HepG2 (cell line): Measurements from ENCODE around the gene PPIA. TPM values are rescaled to one million over a fixed set of nuclear protein-coding genes. Genes with fewer than 3 reads are reported as not detected.

ENCODE experiments used
- GATA4 ChIP-seq: sonication (generic); IDR thresholded peaks from 2 replicates; pipeline ENCODE4 v1.6.1; 2016; ENCODE audit warnings: antibody characterized with exemption, low read depth, borderline replicate concordance
- HNF4A ChIP-seq: sonication (generic); formaldehyde crosslinking; IDR thresholded peaks from 2 replicates; pipeline ENCODE4 v1.4.0; 2020; ENCODE audit warnings: missing genetic modification reagents
- HOXA7 ChIP-seq: sonication (generic); formaldehyde crosslinking; IDR thresholded peaks from 2 replicates; pipeline ENCODE4 v1.8.1; 2022; ENCODE audit warnings: mild to moderate bottlenecking, missing genetic modification reagents, moderate library complexity
- IKZF1 ChIP-seq: fragments of 450-650 bp; IDR thresholded peaks from 2 replicates; pipeline ENCODE4 v1.7.1; 2016
- JARID2 ChIP-seq: sonication (generic); formaldehyde crosslinking; IDR thresholded peaks from 2 replicates; pipeline ENCODE4 v1.8.1; 2023; ENCODE audit warnings: missing genetic modification reagents, inconsistent platforms; ENCODE audit not compliant: insufficient replicate concordance
- KDM5B ChIP-seq: sonication (generic); formaldehyde crosslinking; IDR thresholded peaks from 2 replicates; pipeline ENCODE4 v1.4.0; 2020; ENCODE audit warnings: missing genetic modification reagents, mild to moderate bottlenecking, borderline replicate concordance
- PRMT3 ChIP-seq: sonication (generic); formaldehyde crosslinking; IDR thresholded peaks from 2 replicates; pipeline ENCODE4 v1.8.1; 2022; ENCODE audit warnings: low read depth, mild to moderate bottlenecking, moderate library complexity, missing genetic modification reagents, borderline replicate concordance
- ZC3H4 ChIP-seq: sonication (generic); formaldehyde crosslinking; IDR thresholded peaks from 2 replicates; pipeline ENCODE4 v1.4.0; 2020; ENCODE audit warnings: missing genetic modification reagents, borderline replicate concordance
- ZNF101 ChIP-seq: sonication (generic); formaldehyde crosslinking; IDR thresholded peaks from 2 replicates; pipeline ENCODE4 v1.4.0; 2020; ENCODE audit warnings: mild to moderate bottlenecking, low read depth, missing genetic modification reagents, borderline replicate concordance
- ZNF30 ChIP-seq: sonication (generic); formaldehyde crosslinking; IDR thresholded peaks from 2 replicates; pipeline ENCODE4 v1.5.0; 2020; ENCODE audit warnings: mild to moderate bottlenecking, missing genetic modification reagents
- ZNF577 ChIP-seq: sonication (generic); formaldehyde crosslinking; IDR thresholded peaks from 2 replicates; pipeline ENCODE4 v1.4.0; 2020; ENCODE audit warnings: mild to moderate bottlenecking, low read depth, missing genetic modification reagents, borderline replicate concordance
- ZNF709 ChIP-seq: sonication (generic); formaldehyde crosslinking; IDR thresholded peaks from 2 replicates; pipeline ENCODE4 v1.5.0; 2020; ENCODE audit warnings: mild to moderate bottlenecking, missing genetic modification reagents
- polyA plus RNA-seq, 8 experiments: library from polyadenylated mRNA; depleted of rRNA in 3 of 8; stranded (reverse) in 7 of 8; unstranded in 1 of 8; fragments of >200 nt; fragmentation: Illumina TruSeq in 4 of 8; extraction: Trizol in 4 of 8; gene quantifications; 2 replicates each; pipeline versions ENCODE4 v1.2.1 to v1.2.3, GENCODE V29; 2011 to 2016; ENCODE audit warnings: low read depth in 4 of 8, missing spikeins in 1 of 8, mixed read lengths in 1 of 8; ENCODE audit not compliant: insufficient read depth in 1 of 8
- total RNA-seq, 5 experiments: library from RNA; depleted of rRNA; stranded (reverse); fragments of >200 nt; fragmentation: Illumina TruSeq; extraction: Trizol; gene quantifications; 2 replicates each; pipeline ENCODE4 v1.2.3, GENCODE V29; 2016; ENCODE audit warnings: low read depth in 1 of 5
- TF ChIP-seq, protein P1 (sequence below): sonication (generic); formaldehyde crosslinking; IDR thresholded peaks from 2 replicates; pipeline ENCODE4 v1.4.0; 2020; ENCODE audit warnings: missing genetic modification reagents, borderline replicate concordance
- TF ChIP-seq, protein P2 (sequence below): sonication (generic); formaldehyde crosslinking; IDR thresholded peaks from 2 replicates; pipeline ENCODE4 v1.9.0; 2021; ENCODE audit warnings: missing genetic modification reagents, borderline replicate concordance
- TF ChIP-seq, protein P3 (sequence below): sonication (generic); formaldehyde crosslinking; IDR thresholded peaks from 2 replicates; pipeline ENCODE4 v1.8.1; 2023; ENCODE audit warnings: missing genetic modification reagents, inconsistent platforms, borderline replicate concordance
- TF ChIP-seq, protein P4 (sequence below), 2 experiments: sonication (generic) in 1 of 2; formaldehyde crosslinking in 1 of 2; IDR thresholded peaks; 2 replicates each; pipeline versions ENCODE4 v1.5.1 to v1.6.1; 2011 to 2020; ENCODE audit warnings: borderline replicate concordance in 1 of 2, low read depth in 1 of 2, low read length in 1 of 2, mild to moderate bottlenecking in 1 of 2, missing genetic modification reagents in 1 of 2, moderate library complexity in 1 of 2

PPIA gene
- total and polyA plus RNA-seq, 2 of the 13 experiments (the other 11 are each of a cell fraction or from before 2014, with no cell fraction given) = 2,268 to 3,010 TPM

DNA sequence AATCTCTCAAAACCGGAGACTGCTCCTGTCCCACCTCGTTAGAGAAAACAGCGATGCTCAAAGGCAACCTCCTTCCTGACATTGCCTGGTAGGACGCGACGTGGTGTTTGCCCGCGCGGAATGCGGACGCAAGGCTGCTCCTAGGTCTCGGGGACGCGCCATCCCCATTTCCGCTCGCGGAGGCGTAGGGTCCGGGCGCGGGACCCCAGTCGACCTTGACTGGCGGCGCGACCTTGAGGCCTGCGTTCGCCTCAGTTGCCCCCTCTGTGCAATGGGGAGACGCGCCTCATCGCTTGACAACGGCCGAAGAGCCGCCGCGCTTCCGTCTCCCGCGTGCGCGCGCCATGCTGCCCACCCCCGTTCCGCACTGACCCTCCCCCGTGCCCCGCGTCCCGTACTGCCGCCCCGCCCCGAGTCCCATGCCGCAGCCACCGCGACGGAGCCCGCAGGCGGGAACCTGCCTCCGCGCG lies 412 bp upstream of the PPIA start (continued):
- TF ChIP-seq, protein P1, sequence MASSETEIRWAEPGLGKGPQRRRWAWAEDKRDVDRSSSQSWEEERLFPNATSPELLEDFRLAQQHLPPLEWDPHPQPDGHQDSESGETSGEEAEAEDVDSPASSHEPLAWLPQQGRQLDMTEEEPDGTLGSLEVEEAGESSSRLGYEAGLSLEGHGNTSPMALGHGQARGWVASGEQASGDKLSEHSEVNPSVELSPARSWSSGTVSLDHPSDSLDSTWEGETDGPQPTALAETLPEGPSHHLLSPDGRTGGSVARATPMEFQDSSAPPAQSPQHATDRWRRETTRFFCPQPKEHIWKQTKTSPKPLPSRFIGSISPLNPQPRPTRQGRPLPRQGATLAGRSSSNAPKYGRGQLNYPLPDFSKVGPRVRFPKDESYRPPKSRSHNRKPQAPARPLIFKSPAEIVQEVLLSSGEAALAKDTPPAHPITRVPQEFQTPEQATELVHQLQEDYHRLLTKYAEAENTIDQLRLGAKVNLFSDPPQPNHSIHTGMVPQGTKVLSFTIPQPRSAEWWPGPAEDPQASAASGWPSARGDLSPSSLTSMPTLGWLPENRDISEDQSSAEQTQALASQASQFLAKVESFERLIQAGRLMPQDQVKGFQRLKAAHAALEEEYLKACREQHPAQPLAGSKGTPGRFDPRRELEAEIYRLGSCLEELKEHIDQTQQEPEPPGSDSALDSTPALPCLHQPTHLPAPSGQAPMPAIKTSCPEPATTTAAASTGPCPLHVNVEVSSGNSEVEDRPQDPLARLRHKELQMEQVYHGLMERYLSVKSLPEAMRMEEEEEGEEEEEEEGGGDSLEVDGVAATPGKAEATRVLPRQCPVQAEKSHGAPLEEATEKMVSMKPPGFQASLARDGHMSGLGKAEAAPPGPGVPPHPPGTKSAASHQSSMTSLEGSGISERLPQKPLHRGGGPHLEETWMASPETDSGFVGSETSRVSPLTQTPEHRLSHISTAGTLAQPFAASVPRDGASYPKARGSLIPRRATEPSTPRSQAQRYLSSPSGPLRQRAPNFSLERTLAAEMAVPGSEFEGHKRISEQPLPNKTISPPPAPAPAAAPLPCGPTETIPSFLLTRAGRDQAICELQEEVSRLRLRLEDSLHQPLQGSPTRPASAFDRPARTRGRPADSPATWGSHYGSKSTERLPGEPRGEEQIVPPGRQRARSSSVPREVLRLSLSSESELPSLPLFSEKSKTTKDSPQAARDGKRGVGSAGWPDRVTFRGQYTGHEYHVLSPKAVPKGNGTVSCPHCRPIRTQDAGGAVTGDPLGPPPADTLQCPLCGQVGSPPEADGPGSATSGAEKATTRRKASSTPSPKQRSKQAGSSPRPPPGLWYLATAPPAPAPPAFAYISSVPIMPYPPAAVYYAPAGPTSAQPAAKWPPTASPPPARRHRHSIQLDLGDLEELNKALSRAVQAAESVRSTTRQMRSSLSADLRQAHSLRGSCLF (CRISPR knock-in tag) = no peak
- TF ChIP-seq ZNF577 (CRISPR knock-in tag) (no peak), HNF4A (CRISPR knock-in tag) (peak; percentile 38), IKZF1 (no peak), ZNF101 (no peak), GATA4 (no peak), KDM5B (no peak), JARID2 (CRISPR knock-in tag) (no peak), ZNF709 (CRISPR knock-in tag) (no peak; the same call in 1 of the 2 replicates), ZC3H4 (CRISPR knock-in tag) (no peak), PRMT3 (CRISPR knock-in tag) (no peak), ZNF30 (CRISPR knock-in tag) (no peak), HOXA7 (CRISPR knock-in tag) (no peak; the same call in 1 of the 2 replicates)
- TF ChIP-seq, protein P2, sequence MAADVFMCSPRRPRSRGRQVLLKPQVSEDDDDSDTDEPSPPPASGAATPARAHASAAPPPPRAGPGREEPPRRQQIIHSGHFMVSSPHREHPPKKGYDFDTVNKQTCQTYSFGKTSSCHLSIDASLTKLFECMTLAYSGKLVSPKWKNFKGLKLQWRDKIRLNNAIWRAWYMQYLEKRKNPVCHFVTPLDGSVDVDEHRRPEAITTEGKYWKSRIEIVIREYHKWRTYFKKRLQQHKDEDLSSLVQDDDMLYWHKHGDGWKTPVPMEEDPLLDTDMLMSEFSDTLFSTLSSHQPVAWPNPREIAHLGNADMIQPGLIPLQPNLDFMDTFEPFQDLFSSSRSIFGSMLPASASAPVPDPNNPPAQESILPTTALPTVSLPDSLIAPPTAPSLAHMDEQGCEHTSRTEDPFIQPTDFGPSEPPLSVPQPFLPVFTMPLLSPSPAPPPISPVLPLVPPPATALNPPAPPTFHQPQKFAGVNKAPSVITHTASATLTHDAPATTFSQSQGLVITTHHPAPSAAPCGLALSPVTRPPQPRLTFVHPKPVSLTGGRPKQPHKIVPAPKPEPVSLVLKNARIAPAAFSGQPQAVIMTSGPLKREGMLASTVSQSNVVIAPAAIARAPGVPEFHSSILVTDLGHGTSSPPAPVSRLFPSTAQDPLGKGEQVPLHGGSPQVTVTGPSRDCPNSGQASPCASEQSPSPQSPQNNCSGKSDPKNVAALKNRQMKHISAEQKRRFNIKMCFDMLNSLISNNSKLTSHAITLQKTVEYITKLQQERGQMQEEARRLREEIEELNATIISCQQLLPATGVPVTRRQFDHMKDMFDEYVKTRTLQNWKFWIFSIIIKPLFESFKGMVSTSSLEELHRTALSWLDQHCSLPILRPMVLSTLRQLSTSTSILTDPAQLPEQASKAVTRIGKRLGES (CRISPR knock-in tag) = no peak
- TF ChIP-seq, protein P3, sequence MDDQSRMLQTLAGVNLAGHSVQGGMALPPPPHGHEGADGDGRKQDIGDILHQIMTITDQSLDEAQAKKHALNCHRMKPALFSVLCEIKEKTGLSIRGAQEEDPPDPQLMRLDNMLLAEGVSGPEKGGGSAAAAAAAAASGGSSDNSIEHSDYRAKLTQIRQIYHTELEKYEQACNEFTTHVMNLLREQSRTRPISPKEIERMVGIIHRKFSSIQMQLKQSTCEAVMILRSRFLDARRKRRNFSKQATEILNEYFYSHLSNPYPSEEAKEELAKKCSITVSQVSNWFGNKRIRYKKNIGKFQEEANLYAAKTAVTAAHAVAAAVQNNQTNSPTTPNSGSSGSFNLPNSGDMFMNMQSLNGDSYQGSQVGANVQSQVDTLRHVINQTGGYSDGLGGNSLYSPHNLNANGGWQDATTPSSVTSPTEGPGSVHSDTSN = no peak
- TF ChIP-seq, protein P4, sequence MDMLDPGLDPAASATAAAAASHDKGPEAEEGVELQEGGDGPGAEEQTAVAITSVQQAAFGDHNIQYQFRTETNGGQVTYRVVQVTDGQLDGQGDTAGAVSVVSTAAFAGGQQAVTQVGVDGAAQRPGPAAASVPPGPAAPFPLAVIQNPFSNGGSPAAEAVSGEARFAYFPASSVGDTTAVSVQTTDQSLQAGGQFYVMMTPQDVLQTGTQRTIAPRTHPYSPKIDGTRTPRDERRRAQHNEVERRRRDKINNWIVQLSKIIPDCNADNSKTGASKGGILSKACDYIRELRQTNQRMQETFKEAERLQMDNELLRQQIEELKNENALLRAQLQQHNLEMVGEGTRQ (IDR thresholded peaks at IDR 0.05; ENCODE audit: low read depth, low read length) = no peak
- TF ChIP-seq, protein P4 (CRISPR knock-in tag; IDR thresholded peaks at IDR 0.05; ENCODE audit: borderline replicate concordance) = no peak
